Calu3 (cell line): ENCODE results near the gene TH. TPM values are rescaled to one million over a fixed set of nuclear protein-coding genes. Genes with fewer than 3 reads are reported as not detected.

Experiments
- BruUV-seq: library from RNA; stranded (reverse); fragments of 400-500 nt; replicated peaks from 2 replicates; lab custom pipeline; 2021; lab: Mats Ljungman, UMichigan
- CTCF ChIA-PET: fragments of 300-600 bp; sonication (Branson Sonifier 250); formaldehyde crosslinking; loops from one replicate; lab custom pipeline; 2022; ENCODE audit warnings: antibody characterized with exemption; lab: Charles Lee
- DNase-seq: peaks from one replicate; pipeline ENCODE4 v3.0.0; 2022
- H3K27ac Mint-ChIP-seq: one replicate; pipeline ENCODE4 v1.8.0; 2022; ENCODE audit warnings: mixed read lengths; ENCODE audit not compliant: unreplicated experiment
- H3K27me3 Mint-ChIP-seq: one replicate; pipeline ENCODE4 v1.8.0; 2022; ENCODE audit warnings: mixed read lengths; ENCODE audit not compliant: unreplicated experiment
- H3K36me3 Mint-ChIP-seq: one replicate; pipeline ENCODE4 v1.8.0; 2022; ENCODE audit warnings: mild to moderate bottlenecking, moderate library complexity, mixed read lengths; ENCODE audit not compliant: insufficient read depth, unreplicated experiment
- H3K4me1 Mint-ChIP-seq: one replicate; pipeline ENCODE4 v1.8.0; 2022; ENCODE audit warnings: mild to moderate bottlenecking, low read depth, mixed read lengths; ENCODE audit not compliant: unreplicated experiment
- H3K4me3 Mint-ChIP-seq: one replicate; pipeline ENCODE4 v1.8.0; 2022; ENCODE audit warnings: mild to moderate bottlenecking, low read depth, moderate library complexity, mixed read lengths; ENCODE audit not compliant: unreplicated experiment
- H3K9me3 Mint-ChIP-seq: one replicate; pipeline ENCODE4 v1.8.0; 2022; ENCODE audit warnings: low read depth, mixed read lengths; ENCODE audit not compliant: unreplicated experiment
- CTCF ChIP-seq: fragments of 200-600 bp; IDR thresholded peaks from one replicate; pipeline ENCODE4 v1.8.0; 2022; ENCODE audit warnings: antibody characterized with exemption; ENCODE audit not compliant: unreplicated experiment
- intact Hi-C: fragments of 100-400 bp; cut with micrococcal nuclease; formaldehyde crosslinking; loops from one replicate; pipeline ENCODE4 v1.10.0; 2022; ENCODE audit not compliant: unreplicated experiment
- total RNA-seq: library from RNA; stranded (reverse); gene quantifications from 2 replicates; pipeline ENCODE4 v1.2.3, GENCODE V29; 2022

The TH gene
- total RNA-seq, 1 experiment from 2014 or later, result not detected

DNA sequence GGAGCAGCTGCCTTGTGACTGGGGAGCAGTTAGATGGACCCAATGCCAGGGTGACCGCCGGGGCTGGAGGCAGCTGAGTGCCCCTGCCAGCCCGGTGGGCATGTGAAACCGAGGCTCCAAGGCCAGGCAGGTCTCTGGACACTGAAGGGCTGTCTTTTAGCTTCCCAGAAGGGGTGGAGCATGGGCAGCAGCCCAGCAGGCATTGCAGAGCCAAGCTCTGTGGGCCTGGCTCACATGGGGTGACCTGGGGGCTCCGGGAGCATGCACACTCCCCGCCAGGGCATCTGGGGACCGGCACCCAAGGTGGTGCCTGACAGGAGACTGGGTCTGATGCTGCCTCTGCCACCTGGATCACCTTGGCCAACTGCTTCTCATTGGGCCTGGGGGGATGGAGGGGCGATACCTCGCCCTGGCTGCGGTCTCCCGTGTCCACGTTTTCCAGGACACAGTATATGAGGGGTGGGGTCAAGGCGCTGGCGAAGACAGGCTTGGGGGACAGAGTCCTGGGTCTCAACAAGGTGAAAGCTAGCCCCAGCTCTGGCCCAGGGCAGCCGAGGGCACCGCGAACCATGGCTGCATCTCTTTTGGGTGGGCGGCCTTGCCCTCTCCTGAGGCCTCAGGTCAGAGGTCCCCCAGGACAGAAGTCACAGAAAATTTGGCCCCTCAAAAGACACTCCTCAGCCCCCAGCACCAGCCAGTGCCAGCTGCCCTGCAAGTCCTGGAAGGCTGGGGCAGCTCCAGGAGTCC lies 14.1 kb downstream of the TH start:
- DNase-seq, result no peak
- Mint-ChIP-seq H3K36me3 (no peaks in the 10 kb centered on the region), H3K27ac (no peak overlapping the region), H3K4me3 (no peak overlapping the region), H3K4me1 (no peaks in the 10 kb centered on the region), H3K9me3 (no peaks in the 10 kb centered on the region), H3K27me3 (peaks cover 63% of the 10 kb centered on the region)
- no TSS peak for BruUV-seq
- CTCF ChIA-PET, result interaction anchor here (1.1 kb wide), 1 partner anchor 128 kb away, joined by 4 read pairs; no protein-coding TSS in a partner anchor
- no peak for TF ChIP-seq CTCF
- intact Hi-C loops, result no loop called here

DNA sequence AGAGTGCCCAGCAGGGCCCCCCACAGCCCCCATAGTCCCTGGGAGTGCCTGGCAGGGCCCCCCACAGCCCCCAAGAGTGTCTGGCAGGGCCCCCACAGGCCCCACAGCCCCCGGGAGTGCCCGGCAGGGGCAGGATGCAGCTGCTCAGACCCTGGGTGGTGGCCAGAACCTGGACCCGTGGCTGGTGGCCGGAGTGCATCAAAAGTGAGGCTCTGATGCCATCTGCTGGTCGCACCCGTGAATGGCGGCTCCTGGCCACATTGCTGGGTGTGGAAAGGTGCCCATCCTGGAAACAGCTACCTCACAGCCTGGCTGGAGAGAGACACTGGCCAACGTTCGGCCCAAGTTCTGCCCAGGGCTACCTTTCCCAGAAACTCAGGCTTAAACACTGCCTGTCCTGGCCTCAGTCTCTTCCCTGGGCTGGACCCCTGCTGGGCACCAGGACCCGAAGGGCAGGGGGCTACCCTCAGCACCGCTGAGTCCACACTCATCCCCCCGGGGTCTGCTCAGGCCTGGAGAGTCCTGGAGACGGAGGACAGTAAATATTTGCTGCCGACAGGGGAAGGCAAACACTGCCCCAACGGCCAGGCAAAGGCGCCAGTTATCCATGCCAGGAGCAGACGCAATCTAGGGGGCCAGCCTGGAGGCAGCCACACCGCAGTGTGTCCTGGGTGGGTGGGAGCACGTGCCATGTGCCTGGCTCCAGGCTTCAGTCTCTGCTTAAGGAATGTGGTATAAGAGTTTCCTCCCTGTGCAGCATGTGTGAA lies 15.0 kb downstream of the TH start:
- no peak overlapping the region for H3K27ac Mint-ChIP-seq
- H3K27me3 Mint-ChIP-seq, result peaks cover 66% of the 10 kb centered on the region
- no TSS peak for BruUV-seq
- TF ChIP-seq CTCF, result peak; percentile 76
- CTCF ChIA-PET, result interaction anchor here (0.5 to 1.7 kb wide), 17 partner anchors 9 to 504 kb away, joined by 3 to 18 read pairs (median 4); no protein-coding TSS in a partner anchor
- H3K9me3 Mint-ChIP-seq, result no peaks in the 10 kb centered on the region
- H3K36me3 Mint-ChIP-seq, result no peaks in the 10 kb centered on the region
- peak; percentile 87 for DNase-seq
- intact Hi-C loops, result no loop called here
- no peak overlapping the region for H3K4me3 Mint-ChIP-seq
- no peaks in the 10 kb centered on the region for H3K4me1 Mint-ChIP-seq

DNA sequence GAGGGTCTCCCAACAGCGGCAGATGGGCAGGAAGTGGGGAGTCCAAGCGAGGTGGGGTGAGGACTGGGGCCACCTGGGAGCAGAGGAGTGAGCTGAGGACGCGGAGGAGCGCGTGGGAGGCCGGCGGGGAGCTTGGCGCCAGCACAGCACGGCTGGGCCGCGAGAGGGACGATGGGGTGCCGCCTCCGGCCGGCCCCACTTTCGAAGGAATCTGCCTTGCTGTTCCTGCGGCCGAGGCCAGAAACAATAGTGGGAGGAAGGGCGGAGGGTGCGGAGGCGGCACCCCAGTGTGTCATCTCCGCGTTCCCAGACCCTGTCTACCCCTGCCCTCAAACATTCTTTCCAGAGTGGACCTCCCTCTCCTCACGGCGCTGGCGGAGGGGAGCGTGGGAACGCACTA lies 16.1 kb downstream of the TH start:
- BruUV-seq, result no TSS peak
- Mint-ChIP-seq H3K36me3 (no peaks in the 10 kb centered on the region), H3K4me1 (no peaks in the 10 kb centered on the region), H3K27me3 (peaks cover 70% of the 10 kb centered on the region), H3K27ac (no peak overlapping the region), H3K9me3 (no peaks in the 10 kb centered on the region), H3K4me3 (no peak overlapping the region)
- no peak for DNase-seq
- intact Hi-C loops, result no loop called here
- CTCF ChIA-PET, result interaction anchor here (0.9 to 1.7 kb wide), 10 partner anchors 13 to 503 kb away, joined by 3 to 18 read pairs (median 4); no protein-coding TSS in a partner anchor
- TF ChIP-seq CTCF, result no peak

GRCh38 chr11:2154889-2155288 lies 16.7 kb downstream of the TH start:
- TF ChIP-seq CTCF, result no peak
- Mint-ChIP-seq H3K36me3 (no peaks in the 10 kb centered on the region), H3K4me3 (no peak overlapping the region), H3K9me3 (no peaks in the 10 kb centered on the region), H3K4me1 (no peaks in the 10 kb centered on the region), H3K27me3 (peaks cover 70% of the 10 kb centered on the region), H3K27ac (no peak overlapping the region)
- CTCF ChIA-PET, result interaction anchor here (7.3 kb wide), 1 partner anchor 118 kb away, joined by 159 read pairs; no protein-coding TSS in a partner anchor
- no TSS peak for BruUV-seq
- intact Hi-C loops, result loop anchor here (5.0 kb wide), 4 partner anchors 273 to 503 kb away; partner anchors contain the start of gene TNNI2
- no peak for DNase-seq
